PC-9 (cell line): Measurements from ENCODE around the gene KCNK4. TPM values are rescaled to one million over a fixed set of nuclear protein-coding genes. Genes with fewer than 3 reads are reported as not detected.

Experiments used
- BruUV-seq: library from RNA; stranded (reverse); fragments of 400-500 nt; replicated peaks from 2 replicates; lab custom pipeline; 2021; lab: Mats Ljungman, UMichigan
- CTCF ChIA-PET: fragments of 300-600 bp; sonication (Branson Sonifier 250); formaldehyde crosslinking; loops from one replicate; lab custom pipeline; 2022; ENCODE audit warnings: antibody characterized with exemption; lab: Charles Lee
- POLR2A ChIA-PET: fragments of 300-600 bp; sonication (Branson Sonifier 250); formaldehyde crosslinking; loops from one replicate; lab custom pipeline; 2022; ENCODE audit warnings: antibody characterized with exemption; ENCODE audit not compliant: unreplicated experiment; lab: Charles Lee
- DNase-seq, 2 experiments: peaks; one replicate each; pipeline versions ENCODE4 v3.0.0 to v3.0.0-alpha.2; 2015 to 2022; ENCODE audit warnings: mixed read lengths in 1 of 2
- H2AFZ ChIP-seq: fragments of 200-600 bp; sonication (generic); 2 replicates; pipeline ENCODE4 v1.8.1; 2017; ENCODE audit warnings: antibody characterized with exemption
- H3F3A ChIP-seq: fragments of 200-600 bp; sonication (generic); 2 replicates; pipeline ENCODE4 v1.8.1; 2017; ENCODE audit warnings: antibody characterized with exemption, mild to moderate bottlenecking, low read depth; ENCODE audit not compliant: insufficient read depth
- H3K27ac ChIP-seq: fragments of 200-600 bp; sonication (generic); 2 replicates; pipeline ENCODE4 v1.6.1; 2016; ENCODE audit warnings: mixed run types
- H3K27me3 ChIP-seq: fragments of 200-600 bp; sonication (generic); 2 replicates; pipeline ENCODE4 v1.6.1; 2016; ENCODE audit warnings: low read depth, mixed run types; ENCODE audit not compliant: insufficient read depth
- H3K36me3 ChIP-seq: fragments of 200-600 bp; sonication (generic); 2 replicates; pipeline ENCODE4 v1.6.1; 2016; ENCODE audit warnings: low read depth, mixed run types
- H3K4me1 ChIP-seq: fragments of 200-600 bp; sonication (generic); replicated peaks from 2 replicates; pipeline ENCODE4 v1.6.1; 2016; ENCODE audit warnings: mixed run types; ENCODE audit not compliant: insufficient read depth
- H3K4me2 ChIP-seq: fragments of 200-600 bp; sonication (generic); 2 replicates; pipeline ENCODE4 v1.6.1; 2017; ENCODE audit warnings: mixed run types
- H3K4me3 ChIP-seq: fragments of 200-600 bp; sonication (generic); 2 replicates; pipeline ENCODE4 v1.6.1; 2016; ENCODE audit warnings: mixed run types
- H3K79me2 ChIP-seq: fragments of 200-600 bp; sonication (generic); 2 replicates; pipeline ENCODE4 v1.6.1; 2017; ENCODE audit warnings: low read depth, mixed run types
- H3K9me2 ChIP-seq: fragments of 200-600 bp; sonication (generic); 2 replicates; pipeline ENCODE4 v1.8.1; 2017; ENCODE audit warnings: mild to moderate bottlenecking; ENCODE audit not compliant: insufficient read depth
- H3K9me3 ChIP-seq: fragments of 200-600 bp; sonication (generic); 2 replicates; pipeline ENCODE4 v1.8.1; 2016; ENCODE audit warnings: low read depth; ENCODE audit not compliant: insufficient read depth
- H4K20me1 ChIP-seq: fragments of 200-600 bp; sonication (generic); 2 replicates; pipeline ENCODE4 v1.8.1; 2017; ENCODE audit not compliant: insufficient read depth
- EZH2 ChIP-seq: fragments of 200-600 bp; sonication (generic); IDR thresholded peaks from 2 replicates; pipeline ENCODE4 v1.8.0; 2017; ENCODE audit warnings: antibody characterized with exemption, low read depth
- intact Hi-C: fragments of 100-400 bp; cut with micrococcal nuclease; formaldehyde crosslinking; loops from one replicate; pipeline ENCODE4 v1.10.0; 2022; ENCODE audit not compliant: unreplicated experiment
- total RNA-seq: library from RNA; stranded (reverse); gene quantifications from 2 replicates; pipeline ENCODE4 v1.2.3, GENCODE V29; 2021
- TF ChIP-seq, protein P1 (sequence below): fragments of 200-600 bp; sonication (generic); conservative IDR thresholded peaks from 2 replicates; pipeline ENCODE4 v1.6.1; 2017; ENCODE audit warnings: mixed run types, antibody characterized with exemption, mild to moderate bottlenecking, moderate library complexity

The KCNK4 gene
- total RNA-seq, 1 experiment from 2014 or later = 0.57 TPM

DNA sequence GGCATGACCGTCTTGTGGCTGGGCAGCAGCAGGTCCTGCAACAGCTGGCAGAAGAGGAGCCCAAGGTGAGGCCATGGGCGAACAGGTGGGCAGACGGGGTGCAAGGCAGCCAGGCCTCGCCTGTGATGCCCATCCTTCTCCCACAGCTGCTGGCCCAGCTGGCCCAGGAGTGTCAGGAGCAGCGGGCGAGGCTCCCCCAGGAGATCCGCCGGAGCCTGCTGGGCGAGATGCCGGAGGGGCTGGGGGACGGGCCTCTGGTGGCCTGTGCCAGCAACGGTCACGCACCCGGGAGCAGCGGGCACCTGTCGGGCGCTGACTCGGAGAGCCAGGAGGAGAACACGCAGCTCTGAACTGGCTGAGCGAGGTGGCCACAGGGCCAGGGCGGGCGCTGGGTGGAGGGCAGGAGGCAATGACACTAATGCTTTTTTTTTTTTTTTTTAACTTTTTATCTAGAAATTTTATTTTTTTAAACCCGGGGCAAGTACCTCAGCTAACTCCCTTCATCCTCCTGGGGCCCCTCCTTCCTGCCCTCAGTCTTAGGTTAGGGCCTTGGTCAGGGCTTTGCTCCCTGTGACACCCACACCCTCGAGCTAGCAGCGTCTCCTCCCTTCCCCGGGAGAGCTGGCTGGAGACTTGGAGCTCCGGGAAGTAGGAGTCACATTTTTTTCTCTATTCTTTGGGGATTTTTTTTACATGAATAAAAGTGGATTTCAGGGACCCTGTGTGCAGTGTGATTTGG, 23.7 kb upstream of the KCNK4 start:
- ChIA-PET CTCF (interaction anchor here (0.6 to 1.7 kb wide), 11 partner anchors 9 to 88 kb away, joined by 3 to 15 read pairs (median 3); no protein-coding TSS in a partner anchor), POLR2A (interaction anchor here (0.5 to 0.9 kb wide), 6 partner anchors 15 to 88 kb away, joined by 3 to 11 read pairs (median 4); no protein-coding TSS in a partner anchor)
- no peak for TF ChIP-seq EZH2
- TF ChIP-seq, protein P1, sequence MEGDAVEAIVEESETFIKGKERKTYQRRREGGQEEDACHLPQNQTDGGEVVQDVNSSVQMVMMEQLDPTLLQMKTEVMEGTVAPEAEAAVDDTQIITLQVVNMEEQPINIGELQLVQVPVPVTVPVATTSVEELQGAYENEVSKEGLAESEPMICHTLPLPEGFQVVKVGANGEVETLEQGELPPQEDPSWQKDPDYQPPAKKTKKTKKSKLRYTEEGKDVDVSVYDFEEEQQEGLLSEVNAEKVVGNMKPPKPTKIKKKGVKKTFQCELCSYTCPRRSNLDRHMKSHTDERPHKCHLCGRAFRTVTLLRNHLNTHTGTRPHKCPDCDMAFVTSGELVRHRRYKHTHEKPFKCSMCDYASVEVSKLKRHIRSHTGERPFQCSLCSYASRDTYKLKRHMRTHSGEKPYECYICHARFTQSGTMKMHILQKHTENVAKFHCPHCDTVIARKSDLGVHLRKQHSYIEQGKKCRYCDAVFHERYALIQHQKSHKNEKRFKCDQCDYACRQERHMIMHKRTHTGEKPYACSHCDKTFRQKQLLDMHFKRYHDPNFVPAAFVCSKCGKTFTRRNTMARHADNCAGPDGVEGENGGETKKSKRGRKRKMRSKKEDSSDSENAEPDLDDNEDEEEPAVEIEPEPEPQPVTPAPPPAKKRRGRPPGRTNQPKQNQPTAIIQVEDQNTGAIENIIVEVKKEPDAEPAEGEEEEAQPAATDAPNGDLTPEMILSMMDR = no peak
- Histone ChIP-seq H3F3A (peaks cover 44% of the 10 kb centered on the region), H3K4me1 (peaks cover 21% of the 10 kb centered on the region), H3K9me2 (no peaks in the 10 kb centered on the region), H4K20me1 (no peaks in the 10 kb centered on the region), H2AFZ (no peak overlapping the region), H3K27ac (no peak overlapping the region), H3K9me3 (no peaks in the 10 kb centered on the region), H3K36me3 (peaks cover 9% of the 10 kb centered on the region; the same call in 1 of the 2 replicates), H3K27me3 (no peaks in the 10 kb centered on the region), H3K4me2 (peak overlapping the region; percentile 91; the same call in 1 of the 2 replicates), H3K79me2 (peaks cover 9% of the 10 kb centered on the region), H3K4me3 (no peak overlapping the region)
- DNase-seq = peak; percentile 26 to 89
- intact Hi-C loops = no loop called here
- BruUV-seq = no TSS peak

DNA sequence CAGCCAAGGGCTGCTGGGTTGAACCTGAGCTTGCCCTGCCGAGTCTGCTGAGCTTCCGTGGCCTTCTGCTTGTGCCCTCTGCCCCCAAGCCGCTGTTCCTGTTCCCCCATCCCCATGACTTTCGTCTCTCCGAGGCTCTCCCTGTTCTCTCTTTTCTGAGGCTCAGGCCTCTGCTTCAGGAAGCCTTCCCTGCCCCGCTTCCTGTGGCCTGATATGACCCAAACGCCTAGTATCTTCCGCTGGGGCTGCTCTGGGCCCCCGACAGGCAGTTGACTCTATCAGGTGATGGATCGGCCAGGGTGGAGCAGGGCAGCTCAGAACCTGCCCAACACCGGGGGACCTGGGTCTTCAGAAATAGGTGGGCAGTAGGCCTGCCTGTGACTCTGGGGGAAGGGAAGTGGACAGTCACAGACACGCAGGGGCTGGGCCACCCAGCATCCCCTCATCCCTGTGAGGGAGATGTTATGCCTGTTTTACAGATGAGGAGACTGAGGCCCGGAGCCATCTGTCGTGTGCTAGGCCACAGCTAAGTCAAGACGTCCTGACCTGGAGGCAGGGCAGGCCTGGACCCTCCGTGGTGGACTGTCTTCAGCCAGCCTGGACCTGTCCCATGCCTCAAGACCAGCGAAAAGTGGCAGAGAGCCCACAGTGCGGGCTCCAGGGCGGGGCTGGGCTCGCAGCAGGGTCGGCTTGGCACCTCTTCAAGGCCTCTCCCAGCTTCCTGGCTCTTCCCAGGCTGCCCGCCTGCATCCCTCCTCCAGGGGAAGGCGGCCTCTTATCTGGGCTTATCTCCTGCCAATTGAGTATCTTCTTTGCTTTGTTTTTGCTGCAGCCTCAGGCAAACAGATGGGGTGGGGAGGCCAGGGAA, 22.8 kb upstream of the KCNK4 start:
- Histone ChIP-seq H3K4me1 (peaks cover 25% of the 10 kb centered on the region), H3K4me3 (peak overlapping the region; percentile 63), H4K20me1 (no peaks in the 10 kb centered on the region), H3K4me2 (peak overlapping the region; percentile 91), H3K9me2 (no peaks in the 10 kb centered on the region), H3K27me3 (no peaks in the 10 kb centered on the region), H3K79me2 (peaks cover 18% of the 10 kb centered on the region), H3K36me3 (peaks cover 1% of the 10 kb centered on the region; the same call in 1 of the 2 replicates), H3K9me3 (no peaks in the 10 kb centered on the region), H3F3A (peaks cover 49% of the 10 kb centered on the region), H2AFZ (no peak overlapping the region; the same call in 1 of the 2 replicates), H3K27ac (peak overlapping the region; percentile 89)
- no TSS peak for BruUV-seq
- POLR2A ChIA-PET = interaction anchor here (0.5 to 0.6 kb wide), 2 partner anchors 52 to 654 kb away, joined by 4 to 6 read pairs; partner anchors contain the start of gene PLAAT3
- DNase-seq = peak; percentile 64 to 88
- no peak for TF ChIP-seq EZH2
- TF ChIP-seq, protein P1 = no peak
- intact Hi-C loops = no loop called here
- CTCF ChIA-PET = interaction anchor here (0.6 to 1.3 kb wide), 5 partner anchors 9 to 87 kb away, joined by 3 to 14 read pairs (median 6); no protein-coding TSS in a partner anchor
